GM23338 (cell line): ENCODE data around the gene SEPHS1. TPM values are rescaled to one million over a fixed set of nuclear protein-coding genes. Genes with fewer than 3 reads are reported as not detected.

Source experiments
- ATAC-seq: fragments of 200-7000 bp; cut with Tn5 transposase; 3 replicates; pipeline ENCODE4 v1.9.1; 2020
- DNase-seq: peaks from one replicate; pipeline ENCODE4 v3.0.0-alpha.2; 2015; ENCODE audit warnings: low spot score
- H2AFZ ChIP-seq: fragments of 200-600 bp; sonication (generic); 2 replicates; pipeline ENCODE4 v1.8.0; 2016; ENCODE audit warnings: antibody characterized with exemption, mild to moderate bottlenecking, moderate library complexity
- H3F3A ChIP-seq: fragments of 200-600 bp; sonication (generic); replicated peaks from 2 replicates; pipeline ENCODE4 v1.8.0; 2017; ENCODE audit warnings: antibody characterized with exemption, mixed run types, low read depth
- H3K27ac ChIP-seq: fragments of 200-600 bp; sonication (generic); 2 replicates; pipeline ENCODE4 v1.6.1; 2016; ENCODE audit warnings: low read depth
- H3K27me3 ChIP-seq: fragments of 200-600 bp; sonication (generic); 2 replicates; pipeline ENCODE4 v1.8.0; 2016; ENCODE audit warnings: mild to moderate bottlenecking, mixed run types, moderate library complexity; ENCODE audit not compliant: insufficient read depth
- H3K36me3 ChIP-seq: fragments of 200-600 bp; sonication (generic); 2 replicates; pipeline ENCODE4 v1.8.0; 2016; ENCODE audit warnings: mild to moderate bottlenecking; ENCODE audit not compliant: insufficient read depth
- H3K4me1 ChIP-seq: fragments of 200-600 bp; sonication (generic); 2 replicates; pipeline ENCODE4 v1.8.0; 2016; ENCODE audit warnings: mild to moderate bottlenecking, moderate library complexity; ENCODE audit not compliant: insufficient read depth
- H3K4me2 ChIP-seq: fragments of 200-600 bp; sonication (generic); 2 replicates; pipeline ENCODE4 v1.7.1; 2017; ENCODE audit warnings: mixed run types
- H3K4me3 ChIP-seq: fragments of 200-600 bp; sonication (generic); 2 replicates; pipeline ENCODE4 v1.6.1; 2016; ENCODE audit warnings: mixed run types
- H3K79me2 ChIP-seq: fragments of 200-600 bp; sonication (generic); replicated peaks from 2 replicates; pipeline ENCODE4 v1.8.0; 2017; ENCODE audit warnings: mild to moderate bottlenecking; ENCODE audit not compliant: insufficient read depth
- H3K9me2 ChIP-seq: fragments of 200-600 bp; sonication (generic); 2 replicates; pipeline ENCODE4 v1.8.0; 2017; ENCODE audit not compliant: insufficient read depth
- H4K20me1 ChIP-seq: fragments of 200-600 bp; sonication (generic); replicated peaks from 2 replicates; pipeline ENCODE4 v1.8.0; 2017; ENCODE audit warnings: mild to moderate bottlenecking; ENCODE audit not compliant: insufficient read depth
- H3K27ac Mint-ChIP-seq: 2 replicates; pipeline ENCODE4 v1.8.0; 2020; ENCODE audit warnings: inconsistent platforms, mild to moderate bottlenecking, moderate library complexity, mixed read lengths
- H3K27me3 Mint-ChIP-seq: 3 replicates; pipeline ENCODE4 v1.8.0; 2022; ENCODE audit warnings: low read depth, mild to moderate bottlenecking, moderate library complexity, mixed read lengths, inconsistent platforms; ENCODE audit not compliant: insufficient read depth, poor library complexity
- H3K36me3 Mint-ChIP-seq: 3 replicates; pipeline ENCODE4 v1.8.0; 2021; ENCODE audit warnings: low read depth, mild to moderate bottlenecking, inconsistent platforms, moderate library complexity, mixed read lengths
- H3K4me1 Mint-ChIP-seq: 3 replicates; pipeline ENCODE4 v1.8.0; 2020; ENCODE audit warnings: mild to moderate bottlenecking, inconsistent platforms, mixed read lengths
- H3K4me3 Mint-ChIP-seq: 3 replicates; pipeline ENCODE4 v1.8.0; 2021; ENCODE audit warnings: moderate library complexity, mild to moderate bottlenecking, inconsistent platforms, mixed read lengths
- H3K9me3 Mint-ChIP-seq: 3 replicates; pipeline ENCODE4 v1.8.0; 2020; ENCODE audit warnings: moderate library complexity, mild to moderate bottlenecking, inconsistent platforms, mixed read lengths
- CREB1 ChIP-seq: fragments of 250-450 bp; sonication (Bioruptor Pico); IDR thresholded peaks from 2 replicates; pipeline ENCODE4 v1.5.0; 2020; ENCODE audit warnings: low read depth, mild to moderate bottlenecking, moderate library complexity
- CTCF ChIP-seq, 2 experiments: fragments of 200-600 bp in 1 of 2; sonication (generic) in 1 of 2; conservative IDR thresholded peaks; 2 replicates each; pipeline versions ENCODE4 v1.5.1 to v1.6.1; 2016 to 2017; ENCODE audit warnings: antibody characterized with exemption in 2 of 2, low read depth in 2 of 2, mild to moderate bottlenecking in 2 of 2, moderate library complexity in 1 of 2
- ETS1 ChIP-seq: IDR thresholded peaks from 2 replicates; pipeline ENCODE4 v1.6.1; 2016; ENCODE audit warnings: antibody characterized with exemption
- EZH2 ChIP-seq: fragments of 200-600 bp; sonication (generic); IDR thresholded peaks from one replicate; pipeline ENCODE4 v1.8.0; 2017; ENCODE audit warnings: antibody characterized with exemption, mild to moderate bottlenecking, low read depth; ENCODE audit not compliant: unreplicated experiment
- EZH2phosphoT487 ChIP-seq: fragments of 200-600 bp; sonication (generic); IDR thresholded peaks from one replicate; pipeline ENCODE4 v1.8.1; 2018; ENCODE audit warnings: antibody characterized with exemption; ENCODE audit not compliant: unreplicated experiment
- JUNB ChIP-seq: IDR thresholded peaks from one replicate; pipeline ENCODE4 v1.6.1; 2016; ENCODE audit warnings: antibody characterized with exemption; ENCODE audit not compliant: unreplicated experiment
- NANOG ChIP-seq: IDR thresholded peaks from 2 replicates; pipeline ENCODE4 v1.6.1; 2016; ENCODE audit warnings: antibody characterized with exemption, borderline replicate concordance
- POLR2AphosphoS5 ChIP-seq: IDR thresholded peaks from 2 replicates; pipeline ENCODE4 v1.6.1; 2016; ENCODE audit warnings: antibody characterized with exemption, low read depth
- REST ChIP-seq: IDR thresholded peaks from one replicate; pipeline ENCODE4 v1.6.1; 2018; ENCODE audit warnings: antibody characterized with exemption; ENCODE audit not compliant: unreplicated experiment
- STAT1 ChIP-seq: IDR thresholded peaks from one replicate; pipeline ENCODE4 v1.6.1; 2016; ENCODE audit warnings: antibody characterized with exemption; ENCODE audit not compliant: unreplicated experiment
- polyA plus RNA-seq: library from polyadenylated mRNA; unstranded; fragments of >200 nt; fragmentation: Nextera tagmentation; extraction: Ambion mirVana; gene quantifications from 2 replicates; pipeline ENCODE4 v1.2.1, GENCODE V29; 2016
- total RNA-seq: library from RNA; depleted of rRNA; stranded (reverse); fragments of >200 nt; shearing (Covaris generic); gene quantifications from 2 replicates; pipeline ENCODE4 v1.2.3, GENCODE V29; 2014
- TF ChIP-seq, protein P1 (sequence below): fragments of 250-450 bp; sonication (Bioruptor Pico); IDR thresholded peaks from 2 replicates; pipeline ENCODE4 v1.5.0; 2020; ENCODE audit warnings: mild to moderate bottlenecking, moderate library complexity

SEPHS1 gene
- total and polyA plus RNA-seq, 2 experiments from 2014 or later: 260 to 609 TPM

DNA sequence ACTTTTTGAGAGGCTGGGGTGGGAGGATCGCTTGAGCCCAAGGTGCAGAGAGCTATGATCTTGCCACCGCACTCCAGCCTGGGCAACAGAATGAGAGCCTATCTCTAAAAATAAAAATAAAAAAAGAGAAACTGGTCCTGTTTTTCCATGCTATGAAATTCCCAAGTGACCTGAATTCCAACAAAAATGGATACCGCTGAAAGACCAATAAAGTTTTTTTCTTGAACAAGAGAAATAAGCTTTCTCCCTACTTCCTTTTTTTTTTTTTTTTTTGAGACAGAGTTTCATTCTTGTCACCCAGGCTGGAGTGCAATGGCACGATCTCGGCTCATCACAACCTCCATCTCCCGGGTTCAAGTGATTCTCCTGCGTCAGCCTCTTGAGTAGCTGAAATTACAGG, 12.5 kb upstream of the SEPHS1 start:
- Histone ChIP-seq H3K27ac (no peak overlapping the region), H3K4me1 (no peaks in the 10 kb centered on the region; the same call in 1 of the 2 replicates), H3K9me2 (no peaks in the 10 kb centered on the region), H4K20me1 (no peaks in the 10 kb centered on the region), H2AFZ (no peak overlapping the region), H3K27me3 (no peaks in the 10 kb centered on the region), H3K36me3 (no peaks in the 10 kb centered on the region), H3K79me2 (no peaks in the 10 kb centered on the region), H3K4me3 (no peak overlapping the region), H3K4me2 (no peak overlapping the region), H3F3A (no peaks in the 10 kb centered on the region)
- TF ChIP-seq CTCF (conservative IDR thresholded peaks at IDR 0.05; ENCODE audit: low read depth in 2 of 2) (no peak), REST (no peak), NANOG (no peak), EZH2 (no peak), CREB1 (CRISPR knock-in tag) (no peak), ETS1 (no peak), STAT1 (no peak), JUNB (no peak), POLR2AphosphoS5 (no peak), EZH2phosphoT487 (no peak)
- TF ChIP-seq, protein P1, sequence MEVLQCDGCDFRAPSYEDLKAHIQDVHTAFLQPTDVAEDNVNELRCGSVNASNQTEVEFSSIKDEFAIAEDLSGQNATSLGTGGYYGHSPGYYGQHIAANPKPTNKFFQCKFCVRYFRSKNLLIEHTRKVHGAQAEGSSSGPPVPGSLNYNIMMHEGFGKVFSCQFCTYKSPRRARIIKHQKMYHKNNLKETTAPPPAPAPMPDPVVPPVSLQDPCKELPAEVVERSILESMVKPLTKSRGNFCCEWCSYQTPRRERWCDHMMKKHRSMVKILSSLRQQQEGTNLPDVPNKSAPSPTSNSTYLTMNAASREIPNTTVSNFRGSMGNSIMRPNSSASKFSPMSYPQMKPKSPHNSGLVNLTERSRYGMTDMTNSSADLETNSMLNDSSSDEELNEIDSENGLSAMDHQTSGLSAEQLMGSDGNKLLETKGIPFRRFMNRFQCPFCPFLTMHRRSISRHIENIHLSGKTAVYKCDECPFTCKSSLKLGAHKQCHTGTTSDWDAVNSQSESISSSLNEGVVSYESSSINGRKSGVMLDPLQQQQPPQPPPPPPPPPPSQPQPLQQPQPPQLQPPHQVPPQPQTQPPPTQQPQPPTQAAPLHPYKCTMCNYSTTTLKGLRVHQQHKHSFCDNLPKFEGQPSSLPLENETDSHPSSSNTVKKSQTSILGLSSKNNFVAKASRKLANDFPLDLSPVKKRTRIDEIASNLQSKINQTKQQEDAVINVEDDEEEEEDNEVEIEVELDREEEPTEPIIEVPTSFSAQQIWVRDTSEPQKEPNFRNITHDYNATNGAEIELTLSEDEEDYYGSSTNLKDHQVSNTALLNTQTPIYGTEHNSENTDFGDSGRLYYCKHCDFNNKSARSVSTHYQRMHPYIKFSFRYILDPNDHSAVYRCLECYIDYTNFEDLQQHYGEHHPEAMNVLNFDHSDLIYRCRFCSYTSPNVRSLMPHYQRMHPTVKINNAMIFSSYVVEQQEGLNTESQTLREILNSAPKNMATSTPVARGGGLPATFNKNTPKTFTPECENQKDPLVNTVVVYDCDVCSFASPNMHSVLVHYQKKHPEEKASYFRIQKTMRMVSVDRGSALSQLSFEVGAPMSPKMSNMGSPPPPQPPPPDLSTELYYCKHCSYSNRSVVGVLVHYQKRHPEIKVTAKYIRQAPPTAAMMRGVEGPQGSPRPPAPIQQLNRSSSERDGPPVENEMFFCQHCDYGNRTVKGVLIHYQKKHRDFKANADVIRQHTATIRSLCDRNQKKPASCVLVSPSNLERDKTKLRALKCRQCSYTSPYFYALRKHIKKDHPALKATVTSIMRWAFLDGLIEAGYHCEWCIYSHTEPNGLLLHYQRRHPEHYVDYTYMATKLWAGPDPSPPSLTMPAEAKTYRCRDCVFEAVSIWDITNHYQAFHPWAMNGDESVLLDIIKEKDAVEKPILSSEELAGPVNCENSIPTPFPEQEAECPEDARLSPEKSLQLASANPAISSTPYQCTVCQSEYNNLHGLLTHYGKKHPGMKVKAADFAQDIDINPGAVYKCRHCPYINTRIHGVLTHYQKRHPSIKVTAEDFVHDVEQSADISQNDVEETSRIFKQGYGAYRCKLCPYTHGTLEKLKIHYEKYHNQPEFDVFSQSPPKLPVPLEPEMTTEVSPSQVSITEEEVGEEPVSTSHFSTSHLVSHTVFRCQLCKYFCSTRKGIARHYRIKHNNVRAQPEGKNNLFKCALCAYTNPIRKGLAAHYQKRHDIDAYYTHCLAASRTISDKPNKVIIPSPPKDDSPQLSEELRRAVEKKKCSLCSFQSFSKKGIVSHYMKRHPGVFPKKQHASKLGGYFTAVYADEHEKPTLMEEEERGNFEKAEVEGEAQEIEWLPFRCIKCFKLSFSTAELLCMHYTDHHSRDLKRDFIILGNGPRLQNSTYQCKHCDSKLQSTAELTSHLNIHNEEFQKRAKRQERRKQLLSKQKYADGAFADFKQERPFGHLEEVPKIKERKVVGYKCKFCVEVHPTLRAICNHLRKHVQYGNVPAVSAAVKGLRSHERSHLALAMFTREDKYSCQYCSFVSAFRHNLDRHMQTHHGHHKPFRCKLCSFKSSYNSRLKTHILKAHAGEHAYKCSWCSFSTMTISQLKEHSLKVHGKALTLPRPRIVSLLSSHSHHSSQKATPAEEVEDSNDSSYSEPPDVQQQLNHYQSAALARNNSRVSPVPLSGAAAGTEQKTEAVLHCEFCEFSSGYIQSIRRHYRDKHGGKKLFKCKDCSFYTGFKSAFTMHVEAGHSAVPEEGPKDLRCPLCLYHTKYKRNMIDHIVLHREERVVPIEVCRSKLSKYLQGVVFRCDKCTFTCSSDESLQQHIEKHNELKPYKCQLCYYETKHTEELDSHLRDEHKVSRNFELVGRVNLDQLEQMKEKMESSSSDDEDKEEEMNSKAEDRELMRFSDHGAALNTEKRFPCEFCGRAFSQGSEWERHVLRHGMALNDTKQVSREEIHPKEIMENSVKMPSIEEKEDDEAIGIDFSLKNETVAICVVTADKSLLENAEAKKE (CRISPR knock-in tag): no peak
- ATAC-seq: no peak
- no peak for DNase-seq
- H3K4me1 Mint-ChIP-seq: peaks cover 7% of the 10 kb centered on the region
- no peaks in the 10 kb centered on the region for H3K36me3 Mint-ChIP-seq
- H3K9me3 Mint-ChIP-seq: peaks cover 2% of the 10 kb centered on the region; the same call in 2 of the 3 replicates
- no peak overlapping the region for H3K4me3 Mint-ChIP-seq
- no peak overlapping the region for H3K27ac Mint-ChIP-seq
- peaks cover 3% of the 10 kb centered on the region for H3K27me3 Mint-ChIP-seq
